ENCODE measurements around the gene ACSL4.
"Not testable (repeated sequence)": the region's sequence is repeated elsewhere in the genome, so short reads cannot be mapped to it uniquely, and the experiment has no call there.

ACSL4 gene

DNA sequence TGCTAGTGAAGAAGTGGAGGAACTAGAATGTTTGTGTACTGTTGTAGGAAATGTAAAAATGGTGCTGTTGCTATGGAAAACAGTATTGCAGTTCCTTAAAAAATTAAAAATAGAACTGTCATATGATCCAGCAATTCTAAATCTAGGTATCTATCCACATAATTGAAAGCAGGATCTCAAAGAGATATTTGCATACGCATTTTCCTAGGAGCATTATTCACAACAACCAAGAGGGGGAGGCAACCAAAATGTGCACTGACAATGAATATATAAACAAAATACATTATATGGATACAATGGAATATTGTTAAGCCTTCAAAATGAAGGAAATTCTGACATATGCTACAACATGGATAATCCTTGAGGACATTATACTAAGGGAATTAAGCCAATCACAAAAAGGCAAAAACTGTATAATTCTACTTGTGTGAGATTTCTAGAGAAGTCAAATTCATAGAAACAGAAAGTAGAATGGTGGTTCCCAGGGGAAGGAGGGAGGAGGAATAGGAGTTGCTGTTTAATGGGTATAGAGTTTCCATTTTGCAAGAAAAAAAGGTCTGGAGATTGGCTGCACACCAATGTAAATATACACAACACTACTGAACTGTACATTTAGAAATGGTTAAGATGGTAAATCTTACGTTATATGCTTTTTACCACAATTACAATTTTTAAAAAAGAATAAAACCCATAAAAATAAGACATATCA is 72.5 kb downstream of the ACSL4 start:
- no peak for DNase-seq

DNA sequence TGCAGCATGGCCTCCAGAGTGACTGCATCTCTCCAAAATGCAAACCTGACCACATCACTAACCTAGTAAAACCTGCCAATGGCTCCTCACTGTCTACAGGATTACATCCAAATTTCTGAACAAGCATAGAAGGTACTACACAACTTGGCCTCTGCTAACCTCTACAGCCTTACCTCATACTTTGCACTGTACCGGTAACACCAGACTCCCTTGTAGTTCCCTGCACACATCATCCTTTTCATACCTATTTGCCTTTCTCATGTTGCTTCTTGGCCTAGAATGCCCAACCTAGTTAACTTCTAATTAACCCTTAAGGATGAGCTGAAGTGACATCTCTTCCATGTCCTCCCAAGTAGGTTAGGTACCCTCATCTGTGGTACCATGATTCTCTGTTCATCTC is 74.7 kb downstream of the ACSL4 start:
- no peak for DNase-seq

DNA sequence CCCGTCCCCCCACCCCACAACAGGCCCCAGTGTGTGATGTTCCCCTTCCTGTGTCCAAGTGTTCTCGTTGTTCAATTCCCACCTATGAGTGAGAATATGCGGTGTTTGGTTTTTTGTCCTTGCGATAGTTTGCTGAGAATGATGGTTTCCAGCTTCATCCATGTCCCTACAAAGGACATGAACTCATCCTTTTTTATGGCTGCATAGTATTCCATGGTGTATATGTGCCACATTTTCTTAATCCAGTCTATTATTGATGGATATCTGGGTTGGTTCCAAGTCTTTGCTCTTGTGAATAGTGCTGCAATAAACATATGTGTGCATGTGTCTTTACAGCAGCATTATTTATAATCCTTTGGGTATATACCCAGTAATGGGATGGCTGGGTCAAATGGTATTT is 75.7 kb downstream of the ACSL4 start:
- not testable (repeated sequence) for DNase-seq

DNA sequence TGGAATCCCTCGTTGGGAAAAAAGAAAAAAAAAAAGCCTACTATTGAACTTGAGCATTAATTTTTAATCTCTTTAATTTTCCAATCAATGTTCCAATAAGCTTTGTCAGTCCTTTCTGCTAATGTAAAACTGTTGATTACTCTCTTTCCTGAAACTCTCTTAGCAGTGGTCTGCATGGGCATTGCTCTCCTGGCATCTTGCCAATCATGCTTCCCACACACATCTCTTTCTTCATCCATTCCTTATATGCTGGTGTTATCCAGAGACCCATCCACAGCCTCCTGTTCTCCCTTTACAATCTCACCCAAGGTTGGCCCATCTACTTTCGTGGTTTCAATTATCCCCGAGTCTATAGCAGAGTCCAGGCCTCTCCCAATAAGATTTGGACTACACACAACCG is 76.3 kb downstream of the ACSL4 start:
- no peak for DNase-seq

DNA sequence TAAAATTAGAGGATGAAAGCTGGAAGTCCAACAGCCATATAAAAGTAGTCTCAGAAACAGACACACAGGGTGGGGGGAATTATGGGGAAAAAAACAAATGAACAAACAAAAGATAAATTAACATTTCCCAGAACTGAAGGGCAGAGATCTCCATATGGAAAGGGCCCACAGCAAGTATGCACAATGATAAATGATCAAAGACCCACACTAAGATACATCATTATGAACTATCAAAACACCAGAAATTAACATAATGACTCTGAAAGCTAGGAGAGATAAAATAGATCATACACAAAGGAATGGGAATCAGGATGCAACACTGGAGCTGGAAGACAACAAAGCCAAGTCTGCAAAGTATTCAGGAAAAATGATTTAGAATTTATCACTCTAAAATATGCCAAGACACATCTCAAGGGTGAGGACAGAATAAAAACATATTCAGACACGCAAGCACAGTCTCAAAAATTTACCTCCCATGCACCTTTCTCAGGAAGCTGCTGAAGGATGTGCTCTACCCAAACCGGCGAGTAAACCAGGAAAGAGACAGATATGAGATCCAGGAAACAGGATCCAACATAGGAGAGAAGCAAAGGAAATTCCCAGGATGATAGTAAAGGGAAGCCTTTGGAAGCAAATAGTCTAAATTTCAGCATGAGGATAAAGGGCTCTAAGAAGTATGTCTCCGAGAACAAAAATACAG is 77.4 kb downstream of the ACSL4 start:
- no peak for DNase-seq

DNA sequence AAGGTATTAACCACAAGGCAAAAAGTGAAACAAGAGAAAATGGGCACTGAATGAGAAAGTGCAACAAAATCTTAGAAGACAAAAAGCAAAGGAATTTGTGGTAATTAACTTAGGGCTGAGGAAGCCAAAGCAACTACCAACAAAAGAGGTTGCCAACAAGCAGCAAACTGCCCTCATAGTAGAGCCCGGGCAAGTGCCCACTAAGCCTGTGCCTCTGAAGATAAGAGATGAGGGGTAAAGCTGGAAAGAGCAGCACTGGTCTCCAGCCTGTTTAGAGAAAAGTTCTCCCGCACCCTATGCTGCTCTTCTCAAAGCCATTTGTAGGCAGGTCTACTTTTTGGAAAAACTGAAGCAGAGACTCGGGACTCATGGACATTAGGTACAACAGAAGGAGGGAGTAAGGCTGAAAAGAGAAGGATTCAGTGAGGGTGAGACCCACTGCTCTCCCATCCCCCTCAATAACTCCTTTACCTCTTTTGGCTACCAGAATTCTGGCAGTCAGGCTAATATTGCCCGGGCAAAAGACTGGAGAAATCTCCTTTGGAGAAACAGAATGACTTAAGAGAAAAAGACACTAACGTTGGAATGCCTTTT is 78.4 kb downstream of the ACSL4 start:
- no peak for DNase-seq

DNA sequence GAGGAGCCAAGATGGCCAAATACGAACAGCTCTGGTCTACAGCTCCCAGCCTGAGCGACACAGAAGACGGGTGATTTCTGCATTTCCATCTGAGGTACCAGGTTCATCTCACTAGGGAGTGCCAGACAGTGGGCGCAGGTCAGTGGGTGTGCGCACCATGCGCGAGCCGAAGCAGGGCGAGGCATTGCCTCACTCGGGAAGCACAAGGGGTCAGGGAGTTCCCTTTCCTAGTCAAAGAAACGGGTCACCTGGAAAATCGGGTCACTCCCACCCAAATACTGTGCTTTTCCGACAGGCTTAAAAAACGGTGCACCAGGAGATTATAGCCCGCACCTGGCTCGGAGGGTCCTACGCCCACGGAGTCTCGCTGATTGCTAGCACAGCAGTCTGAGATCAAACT is 88.4 kb downstream of the ACSL4 start:
- not testable (repeated sequence) for DNase-seq

DNA sequence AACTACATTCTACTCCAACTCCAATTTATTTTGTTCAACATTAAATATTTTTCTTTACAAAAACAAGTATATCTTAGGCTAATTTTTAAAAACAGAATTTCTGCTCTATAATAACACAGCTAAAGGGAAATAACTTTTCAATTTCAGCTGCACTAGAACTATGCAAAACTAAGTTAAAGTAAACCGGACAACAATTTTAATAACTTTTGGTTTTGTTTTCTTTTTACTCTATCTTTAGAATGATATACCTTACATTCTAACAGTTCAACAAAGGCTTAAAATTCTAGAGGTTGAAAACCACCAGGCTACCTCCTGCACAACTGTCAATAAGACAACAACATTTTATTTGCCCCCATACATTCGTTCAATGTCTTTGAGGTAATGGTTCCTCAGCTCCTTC is 89.4 kb downstream of the ACSL4 start:
- DNase-seq, result no peak

DNA sequence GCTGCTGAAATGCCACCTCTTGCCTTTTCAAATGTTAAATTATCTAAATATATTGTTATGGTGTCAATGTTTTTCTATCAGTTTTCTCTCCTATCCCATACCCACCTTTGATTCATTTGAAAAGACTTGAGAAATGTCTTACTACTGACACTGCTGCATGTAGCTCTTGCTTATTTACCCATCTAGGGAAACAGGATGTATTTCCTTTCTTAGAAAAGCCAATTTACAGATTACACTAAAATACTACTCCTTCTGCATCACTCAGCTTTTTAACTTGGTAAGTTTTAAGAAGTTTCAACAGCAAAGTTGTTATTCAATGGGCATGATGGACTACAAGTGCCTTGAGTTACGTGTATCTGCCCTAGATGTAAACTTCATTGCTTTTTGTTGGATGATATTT is 94.9 kb downstream of the ACSL4 start:
- no peak for DNase-seq

DNA sequence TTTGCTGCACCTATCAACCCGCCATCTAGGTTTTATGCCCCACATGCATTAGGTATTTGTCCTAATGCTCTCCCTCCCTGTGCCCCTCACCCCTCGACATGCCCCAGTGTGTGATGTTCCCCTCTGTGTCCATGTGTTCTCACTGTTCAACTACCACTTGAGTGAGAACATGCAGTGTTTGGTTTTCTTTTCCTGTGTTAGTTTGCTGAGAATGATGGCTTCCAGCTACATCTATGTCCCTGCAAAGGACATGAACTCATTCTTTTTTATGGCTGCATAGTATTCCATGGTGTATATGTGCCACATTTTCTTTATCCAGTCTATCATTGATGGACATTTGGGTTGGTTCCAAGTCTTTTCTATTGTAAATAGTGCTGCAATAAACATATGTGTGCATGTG is 95.6 kb downstream of the ACSL4 start:
- DNase-seq, result not testable (repeated sequence)

DNA sequence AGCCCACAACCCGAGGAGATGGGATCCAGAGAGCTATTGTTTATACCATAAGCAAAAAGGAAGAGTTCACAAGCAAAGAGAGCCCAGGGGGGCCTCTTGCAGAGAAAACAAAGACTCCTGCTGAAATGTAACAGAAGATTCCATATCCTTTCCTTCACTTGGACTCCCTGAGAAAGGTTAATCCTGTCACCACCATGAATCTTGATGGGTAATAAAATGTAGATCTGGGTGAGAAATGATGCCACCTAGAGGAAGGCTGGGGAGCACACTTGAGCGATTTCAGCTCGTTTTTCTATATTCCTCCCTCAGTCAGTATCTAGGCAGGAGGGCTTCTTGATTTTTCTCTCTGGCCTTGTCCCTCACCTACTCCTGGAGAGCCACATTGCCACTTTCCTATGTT is 97.9 kb downstream of the ACSL4 start:
- DNase-seq, result no peak

DNA sequence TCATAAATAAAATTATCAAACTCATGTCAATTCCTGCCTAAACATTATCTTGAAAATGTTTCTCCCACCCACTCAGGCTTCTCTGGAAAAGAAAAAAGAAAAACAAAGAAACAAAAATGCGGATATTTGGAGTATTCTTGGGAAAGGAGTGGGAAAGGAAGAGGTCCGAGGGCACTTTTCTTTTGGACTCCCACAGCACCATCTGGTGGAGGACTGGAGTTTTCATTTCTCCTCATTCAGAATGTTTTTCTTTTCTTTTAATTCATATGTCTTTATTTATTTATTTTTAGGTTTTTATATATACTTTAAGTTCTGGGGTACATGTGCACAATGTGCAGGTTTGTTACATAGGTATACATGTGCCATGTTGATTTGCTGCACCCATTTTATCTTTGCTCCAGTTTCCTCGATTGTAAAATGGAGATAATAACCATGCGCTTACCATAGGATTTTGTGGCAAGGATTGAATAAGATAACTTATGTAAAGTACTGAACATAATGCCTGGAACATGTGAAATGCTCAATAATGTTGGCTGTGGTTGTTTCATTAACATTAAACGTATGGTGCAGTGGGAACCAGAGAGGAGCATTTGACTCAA is 100.1 kb downstream of the ACSL4 start:
- DNase-seq, result no peak

DNA sequence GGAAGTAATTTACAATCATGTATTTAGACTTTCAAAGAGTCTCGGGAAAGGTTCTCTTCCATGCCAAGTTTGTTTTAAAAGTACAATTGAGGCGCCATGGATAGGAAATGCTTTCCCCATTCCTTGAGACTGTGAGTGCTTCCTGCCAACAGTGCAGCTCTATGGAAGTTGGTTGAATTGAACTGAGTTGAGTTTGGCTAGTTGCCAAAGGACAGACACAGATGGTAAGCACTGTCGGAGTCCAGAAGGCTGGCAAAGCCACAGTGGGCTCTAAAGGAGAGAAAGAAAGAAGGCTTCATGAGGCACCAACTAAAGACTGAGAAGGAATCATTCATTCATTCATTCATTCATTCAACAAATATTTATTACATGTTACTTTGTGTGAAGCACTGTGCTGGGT is 103.7 kb downstream of the ACSL4 start:
- DNase-seq, result no peak

DNA sequence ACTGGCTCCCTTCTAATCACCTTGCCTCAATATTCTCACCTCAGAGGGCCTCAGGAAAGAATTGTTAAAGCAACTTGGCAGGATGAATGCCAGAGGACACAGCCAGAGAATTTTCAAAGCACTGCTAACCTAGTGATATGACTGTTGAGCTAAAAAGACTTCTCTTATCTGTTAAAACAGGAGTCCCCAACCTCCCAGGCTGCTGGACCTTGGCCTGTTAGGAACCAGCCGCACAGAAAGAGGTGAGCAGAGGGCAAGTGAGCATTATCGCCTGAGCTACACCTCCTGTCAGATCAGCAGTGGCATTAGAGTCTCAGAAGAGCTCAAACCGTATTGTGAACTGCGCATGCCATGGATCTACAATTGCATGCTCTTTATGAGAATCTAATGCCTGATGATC is 106.4 kb downstream of the ACSL4 start:
- DNase-seq, result no peak

DNA sequence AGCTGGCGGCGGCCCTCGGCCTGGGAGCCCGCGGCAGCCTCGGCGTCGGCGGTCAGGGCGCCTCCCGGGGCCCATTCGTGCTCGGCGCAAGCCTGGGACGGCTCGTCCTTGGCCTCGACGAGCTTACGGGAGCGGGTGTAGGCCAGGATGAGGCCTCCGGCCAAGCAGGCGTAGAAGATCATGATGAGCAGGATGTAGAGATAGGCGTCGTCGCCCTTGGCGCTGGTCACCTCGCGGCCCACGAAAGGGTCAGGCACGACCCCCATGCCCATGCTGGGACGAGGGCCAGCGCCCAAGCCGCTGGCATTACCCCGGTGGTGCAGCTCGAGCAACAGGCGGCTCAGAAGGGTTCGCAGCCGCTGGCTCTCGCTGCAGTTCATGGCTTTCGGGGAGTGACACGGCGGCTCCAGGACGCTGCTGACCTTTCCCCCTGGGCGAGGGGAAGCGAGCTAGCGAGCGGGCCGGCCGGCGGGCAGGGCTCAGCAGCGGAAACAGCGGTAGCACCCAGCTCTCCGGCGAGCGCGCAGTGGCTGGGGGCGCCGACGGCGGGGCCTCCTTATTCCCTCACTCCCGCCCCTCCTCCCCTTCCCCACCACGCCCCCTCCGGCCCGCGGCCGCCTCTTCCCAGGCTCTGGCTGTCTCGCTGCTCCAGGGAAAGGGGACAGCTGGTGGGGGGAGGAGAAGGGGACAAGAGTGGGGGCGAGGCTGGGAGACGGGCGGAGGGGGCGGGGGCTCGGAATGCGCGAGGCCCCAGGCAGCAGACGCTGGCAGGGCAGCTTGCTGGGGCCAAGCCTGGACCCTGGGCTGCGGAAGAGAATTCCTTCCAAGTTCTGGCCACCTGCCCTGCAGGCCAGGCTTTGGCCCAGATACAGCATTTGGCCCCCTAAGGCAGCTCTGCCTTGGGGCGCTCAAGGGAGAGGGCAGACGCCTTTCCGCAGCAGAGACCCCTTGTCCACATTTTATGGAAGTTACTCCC is 108.1 kb downstream of the ACSL4 start, which contains the start of gene KCNE5:
KCNE5 (minus strand) TSS at position 532 of the 976 bp plus-strand sequence; CDS start at position 380, 152 bp downstream.
- DNase-seq, result no peak

DNA sequence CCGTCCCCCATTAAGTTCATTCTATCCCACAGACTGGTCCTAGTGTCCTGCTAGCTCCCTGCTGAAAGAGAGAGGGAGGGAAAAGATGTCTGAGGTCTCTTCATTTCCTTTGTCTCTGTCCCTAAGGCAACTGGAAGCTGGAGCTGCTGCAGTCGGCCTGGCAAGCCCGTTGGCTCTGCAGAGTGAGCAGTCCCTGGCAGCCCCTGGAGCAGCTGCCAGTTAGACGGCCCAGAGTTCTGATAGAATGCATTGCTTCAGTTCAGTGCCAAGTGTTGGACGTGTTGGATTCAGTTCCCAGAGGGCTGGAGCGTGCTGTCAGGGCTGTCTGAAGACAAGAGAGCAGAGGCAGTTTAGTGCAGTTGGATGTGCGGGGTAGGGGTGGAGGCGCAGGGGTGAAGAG is 109.1 kb downstream of the ACSL4 start:
- no peak for DNase-seq

DNA sequence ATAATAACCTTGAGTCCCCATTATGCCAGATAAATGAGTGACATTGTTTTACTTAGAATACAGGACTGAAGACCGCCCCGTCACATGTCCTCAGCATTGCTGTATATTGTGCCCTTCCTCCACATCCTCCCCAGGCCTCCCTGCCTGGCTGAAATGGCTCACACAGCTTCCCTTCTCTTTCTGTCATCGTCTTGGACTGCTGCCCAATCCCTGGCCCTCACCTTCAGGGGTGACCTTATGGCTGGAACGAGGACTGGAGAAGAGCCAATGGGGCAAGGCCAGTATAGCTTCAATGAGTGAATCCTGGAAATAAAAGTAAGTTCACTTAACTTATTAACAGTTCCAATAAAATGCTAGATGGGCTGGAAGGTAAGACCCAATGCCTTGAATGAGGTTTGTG is 110.8 kb downstream of the ACSL4 start:
- DNase-seq, result no peak

DNA sequence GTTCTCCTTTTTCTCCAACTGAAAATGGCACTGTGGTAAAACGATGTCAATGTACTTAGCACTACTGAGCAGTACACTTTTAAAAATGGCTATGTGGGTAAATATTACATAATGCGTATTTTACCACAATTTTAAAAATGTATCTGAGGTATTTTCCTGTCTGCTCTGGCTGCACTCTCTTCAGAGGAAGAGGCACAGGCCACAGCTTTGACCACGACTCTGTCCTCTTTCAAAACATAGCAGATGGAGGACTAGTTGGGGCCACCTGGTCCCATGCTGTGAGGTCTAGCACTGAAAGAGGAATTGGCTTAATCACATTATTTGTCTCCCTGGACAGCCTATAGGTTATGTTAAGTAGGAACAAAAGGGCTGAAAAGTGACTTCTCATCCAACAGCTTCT is 113.3 kb downstream of the ACSL4 start:
- DNase-seq, result no peak

DNA sequence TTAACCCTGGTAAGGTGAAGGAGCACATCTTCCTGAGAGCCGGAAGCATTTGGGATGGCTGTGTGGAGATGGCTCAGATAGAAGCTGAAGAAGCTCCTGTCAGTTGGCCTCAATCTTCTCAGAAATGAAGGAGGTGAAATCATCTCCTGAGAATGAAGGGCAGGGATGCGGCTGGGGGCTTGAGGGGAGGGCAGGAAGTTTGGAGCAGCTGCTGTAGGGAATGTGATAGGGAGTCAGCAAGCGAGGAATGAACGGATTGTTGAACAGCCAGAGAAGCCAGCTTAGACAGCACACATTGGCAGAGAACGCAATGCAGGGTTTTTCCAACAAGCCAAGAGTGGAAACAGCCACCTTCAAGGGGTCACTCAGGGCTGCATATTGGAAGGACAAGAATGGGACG is 118.1 kb downstream of the ACSL4 start:
- DNase-seq, result no peak

DNA sequence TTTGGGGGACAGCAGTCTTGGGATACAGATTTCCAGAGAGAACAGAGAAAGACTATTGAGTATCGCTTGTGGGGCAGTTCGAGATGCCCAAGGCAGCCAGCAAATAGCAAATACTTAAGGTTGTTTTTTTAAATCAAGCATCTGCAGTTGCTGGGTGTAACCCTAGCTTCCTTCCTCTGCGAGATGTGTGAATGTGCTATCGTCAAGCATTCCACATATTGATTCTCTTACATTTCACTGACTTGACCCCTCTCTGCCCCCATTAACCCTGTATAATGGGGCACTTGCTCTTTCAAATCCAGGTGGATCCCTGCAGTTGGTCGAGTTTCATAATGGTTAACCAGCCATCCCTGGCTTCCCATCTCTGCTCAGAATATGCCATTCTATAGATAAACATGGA is 131.6 kb downstream of the ACSL4 start:
- no peak for DNase-seq

DNA sequence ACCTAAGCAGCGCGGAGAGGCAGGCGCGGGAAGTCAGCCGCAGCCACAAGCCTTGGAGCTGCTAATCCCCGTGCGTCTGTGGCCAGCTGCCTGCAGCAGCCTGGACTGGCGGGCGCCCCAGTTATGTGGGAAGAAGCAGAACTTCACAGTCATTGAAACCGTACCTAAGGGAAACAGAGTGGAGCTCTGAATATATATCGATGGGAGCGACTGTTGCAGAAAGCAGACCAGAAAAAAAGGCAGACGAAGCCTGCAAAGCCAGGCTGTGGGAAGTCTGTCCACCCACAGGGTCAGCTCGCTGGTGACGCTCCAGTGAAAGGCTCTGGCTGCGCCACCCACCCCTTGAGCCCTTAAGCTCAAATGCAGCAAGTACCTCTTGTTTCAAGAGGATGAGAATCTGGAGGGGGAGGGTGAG is 132.8 kb downstream of the ACSL4 start:
- no peak for DNase-seq

DNA sequence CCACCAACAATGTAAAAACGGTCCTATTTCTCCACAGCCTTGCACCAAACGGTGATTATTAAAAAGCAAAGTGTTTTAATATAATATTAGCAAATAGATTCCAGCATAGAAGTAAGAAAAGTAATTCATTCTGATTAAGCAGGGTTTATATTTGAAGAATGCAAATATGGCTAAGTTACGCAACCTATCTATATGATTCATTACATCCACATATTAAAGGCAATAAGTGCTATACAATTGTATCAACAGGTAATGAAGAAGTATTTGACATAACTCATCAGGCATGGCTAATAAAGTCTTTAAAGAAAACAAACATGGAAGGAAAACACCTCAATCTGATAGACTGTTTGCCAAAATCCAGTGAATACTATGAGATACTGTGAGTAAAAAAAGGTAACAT is 137.0 kb downstream of the ACSL4 start:
- no peak for DNase-seq

All from GOT3 (cell line).